HepG2 (cell line): Measurements from ENCODE around the gene ZMYND10. TPM values are rescaled to one million over a fixed set of nuclear protein-coding genes. Genes with fewer than 3 reads are reported as not detected.
A peak's percentile ranks its signal among the peaks of the same experiment; 100 is the strongest.

ENCODE experiments used
- ATAC-seq: fragments of 200-7000 bp; cut with Tn5 transposase; 3 replicates; pipeline ENCODE4 v1.9.1; 2020; ENCODE audit warnings: mild to moderate bottlenecking, moderate library complexity
- BruUV-seq: library from RNA; stranded (reverse); fragments of 400-500 nt; replicated peaks from 2 replicates; lab custom pipeline; 2021; lab: Mats Ljungman, UMichigan
- CTCF ChIA-PET: fragments of 300-600 bp; formaldehyde crosslinking; extraction: SDS; loops from one replicate; lab custom pipeline; 2021; ENCODE audit warnings: low total read pairs, inconsistent platforms, low intra/inter-chr PET ratio; lab: Yijun Ruan, JAX
- POLR2A ChIA-PET: fragments of 350-600 bp; sonication (Branson Sonifier 250); formaldehyde crosslinking; loops from one replicate; lab custom pipeline; 2020; ENCODE audit warnings: antibody characterized with exemption, inconsistent platforms; lab: Yijun Ruan, JAX
- DNase-seq: peaks from one replicate; pipeline ENCODE4 v3.0.0-alpha.2; 2015; ENCODE audit warnings: low spot score
- FAIRE-seq: peaks from 3 replicates; lab custom pipeline; 2011; peaks lifted over from hg19 to GRCh38; lab: Jason Lieb, UNC
- H2AFZ ChIP-seq: one replicate; pipeline ENCODE4 v1.6.1; 2011; ENCODE audit warnings: low read length, inconsistent platforms
- H3K27ac ChIP-seq: fragments of 300-600 bp; 3 replicates; pipeline ENCODE4 v1.8.0; 2011; ENCODE audit warnings: mixed run types, mild to moderate bottlenecking, mixed read lengths, low read length, inconsistent platforms; ENCODE audit not compliant: insufficient read depth; ENCODE audit errors: extremely low read length
- H3K27me3 ChIP-seq, 2 experiments: fragments of 200-600 bp in 1 of 2; 2 replicates in 1 of 2; 3 replicates in 1 of 2; pipeline versions ENCODE4 v1.6.0 to v1.8.0; 2011; ENCODE audit warnings: low read length in 2 of 2, mild to moderate bottlenecking in 2 of 2, moderate library complexity in 2 of 2, inconsistent platforms in 1 of 2; ENCODE audit not compliant: insufficient read depth in 2 of 2, control insufficient read depth in 1 of 2
- H3K36me3 ChIP-seq, 2 experiments: fragments of 200-600 bp in 1 of 2; replicated peaks in 1 of 2; 2 replicates in 1 of 2; 3 replicates in 1 of 2; pipeline versions ENCODE4 v1.5.1 to v1.8.0; 2011; ENCODE audit warnings: low read length in 2 of 2, inconsistent platforms in 1 of 2; ENCODE audit not compliant: insufficient read depth in 2 of 2, control insufficient read depth in 1 of 2
- H3K4me1 ChIP-seq: 2 replicates; pipeline ENCODE4 v1.5.1; 2012; ENCODE audit warnings: low read length, inconsistent platforms; ENCODE audit not compliant: insufficient read depth
- H3K4me2 ChIP-seq: 2 replicates; pipeline ENCODE4 v1.6.0; 2011; ENCODE audit warnings: low read depth, low read length, inconsistent platforms
- H3K4me3 ChIP-seq, 3 experiments: fragments of 200-600 bp in 1 of 3; sonication (generic), shearing (Covaris generic) in 1 of 3; replicated peaks in 1 of 3; 2 replicates each; pipeline ENCODE4 v1.5.1; 2011 to 2016; ENCODE audit warnings: low read length in 3 of 3, inconsistent platforms in 2 of 3, low read depth in 2 of 3, mild to moderate bottlenecking in 2 of 3, control low read depth in 1 of 3, mixed read lengths in 1 of 3; ENCODE audit not compliant: insufficient read depth in 1 of 3
- H3K79me2 ChIP-seq: one replicate; pipeline ENCODE4 v1.6.1; 2011; ENCODE audit warnings: low read length, inconsistent platforms; ENCODE audit not compliant: insufficient read depth
- H3K9ac ChIP-seq: 2 replicates; pipeline ENCODE4 v1.6.0; 2011; ENCODE audit warnings: mild to moderate bottlenecking, low read depth, low read length, inconsistent platforms; ENCODE audit not compliant: insufficient read depth
- H3K9me3 ChIP-seq: 2 replicates; pipeline ENCODE4 v1.5.1; 2012; ENCODE audit warnings: mild to moderate bottlenecking, low read length
- H4K20me1 ChIP-seq: 2 replicates; pipeline ENCODE4 v1.6.0; 2011; ENCODE audit warnings: inconsistent platforms, mild to moderate bottlenecking, low read length, moderate library complexity; ENCODE audit not compliant: insufficient read depth
- CCAR2 ChIP-seq: fragments of 200-400 bp; formaldehyde crosslinking; optimal IDR thresholded peaks from 2 replicates; pipeline ENCODE3; 2018; ENCODE audit warnings: low read depth, mild to moderate bottlenecking, low read length, moderate library complexity
- KAT8 ChIP-seq: IDR thresholded peaks from 2 replicates; pipeline ENCODE4 v1.6.1; 2016; ENCODE audit warnings: missing genetic modification reagents, missing compliant biosample characterization
- KDM6A ChIP-seq: IDR thresholded peaks from 2 replicates; pipeline ENCODE4 v1.6.1; 2016; ENCODE audit warnings: low read depth
- NCOA1 ChIP-seq: sonication (generic); formaldehyde crosslinking; IDR thresholded peaks from 2 replicates; pipeline ENCODE4 v1.9.0; 2021; ENCODE audit warnings: missing genetic modification reagents
- NFATC3 ChIP-seq: sonication (generic); formaldehyde crosslinking; IDR thresholded peaks from 2 replicates; pipeline ENCODE4 v1.5.1; 2020; ENCODE audit warnings: mild to moderate bottlenecking, missing genetic modification reagents
- NFE2 ChIP-seq: sonication (generic); formaldehyde crosslinking; IDR thresholded peaks from 2 replicates; pipeline ENCODE4 v1.4.0; 2020; ENCODE audit warnings: missing genetic modification reagents
- TBX3 ChIP-seq: fragments of 450-650 bp; IDR thresholded peaks from 2 replicates; pipeline ENCODE4 v1.6.1; 2017; ENCODE audit warnings: antibody characterized with exemption, mild to moderate bottlenecking, inconsistent platforms, borderline replicate concordance
- TCF7L2 ChIP-seq: IDR thresholded peaks from 2 replicates; pipeline ENCODE4 v1.6.1; 2011; ENCODE audit warnings: mild to moderate bottlenecking, low read depth, low read length, moderate library complexity
- TERF1 ChIP-seq: sonication (generic); formaldehyde crosslinking; IDR thresholded peaks from 2 replicates; pipeline ENCODE4 v1.8.0; 2022; ENCODE audit warnings: mild to moderate bottlenecking, missing genetic modification reagents, moderate library complexity
- ZBTB21 ChIP-seq: sonication (generic); formaldehyde crosslinking; IDR thresholded peaks from 2 replicates; pipeline ENCODE4 v1.4.0; 2020; ENCODE audit warnings: missing genetic modification reagents
- ZMYM4 ChIP-seq: sonication (generic); formaldehyde crosslinking; IDR thresholded peaks from 2 replicates; pipeline ENCODE4 v1.8.1; 2023; ENCODE audit warnings: mild to moderate bottlenecking, missing genetic modification reagents
- ZNF12 ChIP-seq: sonication (generic); formaldehyde crosslinking; IDR thresholded peaks from 2 replicates; pipeline ENCODE4 v1.5.0; 2020; ENCODE audit warnings: missing genetic modification reagents
- ZNF232 ChIP-seq: sonication (generic); formaldehyde crosslinking; IDR thresholded peaks from 2 replicates; pipeline ENCODE4 v1.4.0; 2020; ENCODE audit warnings: missing genetic modification reagents, borderline replicate concordance
- ZNF333 ChIP-seq: sonication (generic); formaldehyde crosslinking; IDR thresholded peaks from 2 replicates; pipeline ENCODE4 v1.4.0; 2020; ENCODE audit warnings: mild to moderate bottlenecking, missing genetic modification reagents, borderline replicate concordance
- ZNF574 ChIP-seq: sonication (generic); formaldehyde crosslinking; IDR thresholded peaks from 2 replicates; pipeline ENCODE4 v1.4.0; 2020; ENCODE audit warnings: missing genetic modification reagents
- WGBS: methylation state at CpG from one replicate; pipeline ENCODE4 v1.1.6; 2017; ENCODE audit warnings: low lambda C conversion rate; 5-methylcytosine and 5-hydroxymethylcytosine counted together
- in situ Hi-C: cut with HindIII; loops from 2 replicates; pipeline ENCODE4 v1.10.0; 2017; ENCODE audit warnings: low pct_unique_long_range_greater_than_20kb; ENCODE audit not compliant: extremely low pct_ligation_motif_present
- intact Hi-C: fragments of 100-400 bp; cut with micrococcal nuclease; formaldehyde crosslinking; loops from one replicate; pipeline ENCODE4 v1.10.0; 2022; ENCODE audit not compliant: unreplicated experiment
- polyA plus RNA-seq, 8 experiments: library from polyadenylated mRNA; depleted of rRNA in 3 of 8; stranded (reverse) in 7 of 8; unstranded in 1 of 8; fragments of >200 nt; fragmentation: Illumina TruSeq in 4 of 8; extraction: Trizol in 4 of 8; gene quantifications; 2 replicates each; pipeline versions ENCODE4 v1.2.1 to v1.2.3, GENCODE V29; 2011 to 2016; ENCODE audit warnings: low read depth in 4 of 8, missing spikeins in 1 of 8, mixed read lengths in 1 of 8; ENCODE audit not compliant: insufficient read depth in 1 of 8
- total RNA-seq, 5 experiments: library from RNA; depleted of rRNA; stranded (reverse); fragments of >200 nt; fragmentation: Illumina TruSeq; extraction: Trizol; gene quantifications; 2 replicates each; pipeline ENCODE4 v1.2.3, GENCODE V29; 2016; ENCODE audit warnings: low read depth in 1 of 5

The ZMYND10 gene
- total and polyA plus RNA-seq, 2 of the 13 experiments (the other 11 are each of a cell fraction or from before 2014, with no cell fraction given), result 0.60 to 0.74 TPM

DNA sequence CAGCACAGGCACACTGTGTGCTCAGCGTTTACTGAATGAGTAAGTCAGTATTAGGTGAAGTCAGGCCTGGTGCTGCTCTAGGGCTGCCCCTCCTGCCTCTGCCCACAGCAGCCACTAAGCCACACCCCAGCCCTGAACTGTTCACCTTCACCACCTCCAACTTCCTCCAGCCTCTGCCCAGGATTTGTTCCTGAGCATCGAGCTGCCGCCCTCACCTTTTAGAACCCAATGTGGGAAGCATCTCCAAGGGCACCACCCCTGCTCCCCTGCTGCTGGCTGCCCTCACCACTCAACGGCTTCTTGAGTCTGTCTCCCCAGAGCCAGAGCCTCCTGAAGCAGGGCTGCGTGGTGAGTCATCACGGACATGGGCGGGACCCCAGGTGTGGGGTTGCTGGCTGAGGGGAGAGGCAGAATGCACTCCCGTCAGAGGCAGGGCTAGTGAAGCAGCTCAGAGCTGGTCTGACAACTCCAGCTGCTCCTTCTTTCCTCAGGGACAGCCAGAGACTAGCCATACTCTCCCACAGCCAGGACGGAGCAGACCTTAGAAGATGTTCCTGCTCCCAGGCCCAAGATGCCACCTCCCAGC is 28.8 kb downstream of the ZMYND10 start (continued):
- TF ChIP-seq ZNF574 (CRISPR knock-in tag) (no peak), ZNF12 (CRISPR knock-in tag) (peak; percentile 78)

DNA sequence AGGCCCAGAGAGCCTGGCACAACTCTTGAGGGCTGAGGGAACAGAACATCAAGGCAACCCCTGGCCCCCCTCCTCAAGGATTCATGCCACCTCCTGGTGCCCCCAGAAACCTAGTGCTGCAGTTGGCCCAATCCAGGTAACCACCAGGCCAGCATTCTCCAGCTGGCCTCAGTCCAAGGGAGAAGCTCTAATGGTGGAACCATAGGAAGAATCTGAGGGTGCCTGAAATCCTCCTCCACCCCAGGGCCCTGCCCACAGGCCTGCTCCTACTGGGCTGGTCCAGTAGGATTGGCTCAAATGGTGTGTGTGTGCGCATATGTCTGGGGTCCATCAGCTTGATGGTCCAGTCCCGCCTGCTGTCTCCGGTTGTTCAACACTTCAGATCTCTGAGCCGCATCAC is 30.7 kb downstream of the ZMYND10 start:
- H3K27ac ChIP-seq, result no peak overlapping the region
- in situ Hi-C loops, result no loop called here
- no peak for TF ChIP-seq KAT8 (CRISPR knock-in tag)
- TF ChIP-seq TBX3, result no peak
- no peak for TF ChIP-seq ZBTB21 (CRISPR knock-in tag)
- no peak for TF ChIP-seq CCAR2
- TF ChIP-seq ZMYM4, result no peak
- no peak for TF ChIP-seq NFE2
- TF ChIP-seq KDM6A (CRISPR knock-in tag), result no peak
- TF ChIP-seq NFATC3 (CRISPR knock-in tag), result no peak
- no peak for TF ChIP-seq ZNF333
- TF ChIP-seq NCOA1 (CRISPR knock-in tag), result no peak
- TF ChIP-seq ZNF574 (CRISPR knock-in tag), result no peak
- TF ChIP-seq TERF1, result no peak
- TF ChIP-seq TCF7L2, result no peak
- TF ChIP-seq ZNF232 (CRISPR knock-in tag), result no peak

More for the DNA sequence above, 30.7 kb downstream of the ZMYND10 start:
- intact Hi-C loops, result no loop called here
- POLR2A ChIA-PET, result interaction anchor here (0.8 to 13.0 kb wide), 4 partner anchors 14 to 111 kb away, joined by 3 to 222 read pairs (median 6); partner anchors contain the start of genes GNAI2, HYAL1, HYAL3 and LSMEM2
- H3K9ac ChIP-seq, result no peak overlapping the region
- peaks cover 42% of the 10 kb centered on the region for H3K4me1 ChIP-seq
- FAIRE-seq (no peak), ATAC-seq (peak; percentile 9; the same call in 1 of the 3 replicates), DNase-seq (no peak)
- peaks cover 16 to 32% of the 10 kb centered on the region in 2 experiments for H3K36me3 ChIP-seq
- H3K9me3 ChIP-seq, result no peaks in the 10 kb centered on the region
- H3K27me3 ChIP-seq, result no peaks in the 10 kb centered on the region
- no peak overlapping the region for H3K4me3 ChIP-seq
- no TSS peak for BruUV-seq
- no peaks in the 10 kb centered on the region for H4K20me1 ChIP-seq
- peaks cover 14% of the 10 kb centered on the region for H3K79me2 ChIP-seq
- WGBS, result 100% methylated on average over 4 of the region's 4 CpGs
- H2AFZ ChIP-seq, result no peak overlapping the region
- CTCF ChIA-PET, result no interaction called here
- H3K4me2 ChIP-seq, result no peak overlapping the region
